Liver (tissue), 3 donors: ENCODE data around the gene ACACA.

ENCODE experiments used
- CTCF ChIP-seq: fragments of 150-350 bp; IDR thresholded peaks from 2 replicates; pipeline ENCODE4 v1.5.1; 2017; ENCODE audit warnings: improper control_type of control experiment, low read depth, low read length; ENCODE audit not compliant: missing input control
- EGR1 ChIP-seq, 2 donors: IDR thresholded peaks; 2 replicates each; pipeline ENCODE4 v1.6.1; 2016 to 2018; ENCODE audit warnings: antibody characterized with exemption in 2 of 2, low read depth in 2 of 2
- FOXA1 ChIP-seq: IDR thresholded peaks from 2 replicates; pipeline ENCODE4 v1.6.1; 2016; ENCODE audit warnings: antibody characterized with exemption
- GABPA ChIP-seq, 2 donors: IDR thresholded peaks in 1 of 2; conservative IDR thresholded peaks in 1 of 2; 2 replicates each; pipeline ENCODE4 v1.6.1; 2016; ENCODE audit warnings: antibody characterized with exemption in 2 of 2, mild to moderate bottlenecking in 1 of 2, moderate library complexity in 1 of 2
- MAX ChIP-seq: IDR thresholded peaks from 2 replicates; pipeline ENCODE4 v1.6.1; 2016; ENCODE audit warnings: antibody characterized with exemption
- NR2F2 ChIP-seq: IDR thresholded peaks from 2 replicates; pipeline ENCODE4 v1.6.1; 2016; ENCODE audit warnings: antibody characterized with exemption
- RAD21 ChIP-seq, 2 donors: IDR thresholded peaks; 2 replicates each; pipeline ENCODE4 v1.6.1; 2016; ENCODE audit warnings: antibody characterized with exemption in 2 of 2, mild to moderate bottlenecking in 2 of 2
- REST ChIP-seq: IDR thresholded peaks from 2 replicates; pipeline ENCODE4 v1.6.1; 2016; ENCODE audit warnings: antibody characterized with exemption, mild to moderate bottlenecking
- RXRA ChIP-seq, 2 donors: IDR thresholded peaks; 2 replicates each; pipeline ENCODE4 v1.6.1; 2017 to 2018; ENCODE audit warnings: antibody characterized with exemption in 2 of 2, mild to moderate bottlenecking in 1 of 2
- SP1 ChIP-seq: IDR thresholded peaks from 2 replicates; pipeline ENCODE4 v1.6.1; 2018; ENCODE audit warnings: antibody characterized with exemption, mild to moderate bottlenecking
- TAF1 ChIP-seq: conservative IDR thresholded peaks from 2 replicates; pipeline ENCODE4 v1.6.1; 2016; ENCODE audit warnings: antibody characterized with exemption, mild to moderate bottlenecking
- YY1 ChIP-seq: IDR thresholded peaks from 2 replicates; pipeline ENCODE4 v1.6.1; 2016; ENCODE audit warnings: antibody characterized with exemption, mild to moderate bottlenecking
- ZBTB33 ChIP-seq: IDR thresholded peaks from 2 replicates; pipeline ENCODE4 v1.6.1; 2016; ENCODE audit warnings: antibody characterized with exemption
- donor health status: healthy.
- donor health status: healthy.

GRCh38 chr17:37066322-37067255 is 340.0 kb downstream of the ACACA start:
- TF ChIP-seq CTCF (no peak), FOXA1 (no peak), ZBTB33 (no peak), GABPA (IDR thresholded peaks at IDR 0.05 in 1 of 2, conservative IDR thresholded peaks at IDR 0.05 in 1 of 2) (no peak), REST (no peak), TAF1 (no peak), YY1 (no peak), EGR1 (IDR thresholded peaks at IDR 0.05; ENCODE audit: low read depth in 2 of 2) (no peak), MAX (no peak), RXRA (IDR thresholded peaks at IDR 0.05) (no peak), NR2F2 (no peak), SP1 (no peak), RAD21 (IDR thresholded peaks at IDR 0.05) (no peak)
